IMR-90 (cell line): ENCODE data around the gene RNF217.

ENCODE experiments used
- BHLHE40 ChIP-seq: fragments of 150-350 bp; IDR thresholded peaks from 2 replicates; pipeline ENCODE4 v1.6.1; 2016; ENCODE audit warnings: mild to moderate bottlenecking, low read depth, low read length
- CEBPB ChIP-seq: IDR thresholded peaks from 2 replicates; pipeline ENCODE4 v1.6.1; 2012; ENCODE audit warnings: low read depth, low read length, improper control_type of control experiment
- CTCF ChIP-seq: conservative IDR thresholded peaks from 2 replicates; pipeline ENCODE4 v1.5.1; 2012; ENCODE audit warnings: mild to moderate bottlenecking, low read depth, low read length, improper control_type of control experiment
- FOS ChIP-seq: fragments of 150-350 bp; IDR thresholded peaks from 2 replicates; pipeline ENCODE4 v1.6.1; 2016; ENCODE audit warnings: low read depth, low read length
- MAFK ChIP-seq: IDR thresholded peaks from 2 replicates; pipeline ENCODE4 v1.6.1; 2012; ENCODE audit warnings: low read depth, low read length, improper control_type of control experiment
- MAZ ChIP-seq: IDR thresholded peaks from 2 replicates; pipeline ENCODE4 v1.6.1; 2012; ENCODE audit warnings: low read depth, mild to moderate bottlenecking, low read length, improper control_type of control experiment, moderate library complexity, borderline replicate concordance
- NFE2L2 ChIP-seq: fragments of 150-350 bp; IDR thresholded peaks from 2 replicates; pipeline ENCODE4 v1.6.1; 2016; ENCODE audit warnings: low read depth, mild to moderate bottlenecking, low read length
- POLR2A ChIP-seq: IDR thresholded peaks from 2 replicates; pipeline ENCODE4 v1.6.1; 2012; ENCODE audit warnings: mild to moderate bottlenecking, low read depth, low read length
- RAD21 ChIP-seq: IDR thresholded peaks from 2 replicates; pipeline ENCODE4 v1.6.1; 2012; ENCODE audit warnings: low read length, improper control_type of control experiment
- RFX5 ChIP-seq: IDR thresholded peaks from 2 replicates; pipeline ENCODE4 v1.8.0; 2012; ENCODE audit warnings: low read depth, mild to moderate bottlenecking, low read length, moderate library complexity
- SMC3 ChIP-seq: fragments of 150-350 bp; IDR thresholded peaks from 2 replicates; pipeline ENCODE4 v1.6.1; 2016; ENCODE audit warnings: low read depth, mild to moderate bottlenecking, antibody characterized with exemption, low read length, moderate library complexity
- USF2 ChIP-seq: fragments of 150-350 bp; IDR thresholded peaks from 2 replicates; pipeline ENCODE4 v1.6.1; 2017; ENCODE audit warnings: mild to moderate bottlenecking, antibody characterized with exemption, low read length, low read depth

GRCh38 chr6:125030969-125031368, 68.7 kb downstream of the RNF217 start:
- TF ChIP-seq POLR2A (no peak), BHLHE40 (no peak), NFE2L2 (no peak), USF2 (no peak), SMC3 (no peak), CTCF (no peak), RFX5 (no peak), RAD21 (no peak), MAZ (no peak), MAFK (no peak), CEBPB (no peak), FOS (no peak)
